Endodermal cell (in vitro differentiated cells): Measurements from ENCODE around the gene TP53RK. TPM values are rescaled to one million over a fixed set of nuclear protein-coding genes. Genes with fewer than 3 reads are reported as not detected.

ENCODE experiments used
- DNase-seq: peaks from one replicate; pipeline ENCODE4 v3.0.0-alpha.2; 2017
- H3K27ac ChIP-seq: 2 replicates; pipeline ENCODE4 v1.5.1; 2013; ENCODE audit warnings: mild to moderate bottlenecking, low read depth, low read length, moderate library complexity
- H3K27me3 ChIP-seq: 2 replicates; pipeline ENCODE4 v1.6.1; 2013; ENCODE audit warnings: mild to moderate bottlenecking, low read length, moderate library complexity; ENCODE audit not compliant: insufficient read depth, control insufficient read depth, poor library complexity, severe bottlenecking
- H3K36me3 ChIP-seq: 2 replicates; pipeline ENCODE4 v1.7.0; 2013; ENCODE audit warnings: mild to moderate bottlenecking, low read length, moderate library complexity; ENCODE audit not compliant: control insufficient read depth, insufficient read depth
- H3K4me1 ChIP-seq: one replicate; pipeline ENCODE4 v1.7.0; 2013; ENCODE audit warnings: low read length; ENCODE audit not compliant: control insufficient read depth, insufficient read depth
- H3K4me3 ChIP-seq: 2 replicates; pipeline ENCODE4 v1.5.1; 2013; ENCODE audit warnings: mild to moderate bottlenecking, low read length, moderate library complexity
- H3K9ac ChIP-seq: 2 replicates; pipeline ENCODE4 v1.6.1; 2013; ENCODE audit warnings: mild to moderate bottlenecking, low read length, moderate library complexity; ENCODE audit not compliant: poor library complexity, severe bottlenecking; ENCODE audit errors: extremely low read depth
- H3K9me3 ChIP-seq: 2 replicates; pipeline ENCODE4 v1.6.1; 2013; ENCODE audit warnings: mild to moderate bottlenecking, low read length, moderate library complexity; ENCODE audit not compliant: control insufficient read depth
- H3K27ac Mint-ChIP-seq: 2 replicates; pipeline ENCODE4 v1.8.0; 2020; ENCODE audit warnings: mixed read lengths
- H3K27me3 Mint-ChIP-seq: 2 replicates; pipeline ENCODE4 v1.8.0; 2021; ENCODE audit warnings: mild to moderate bottlenecking, mixed read lengths; ENCODE audit not compliant: insufficient read depth
- H3K36me3 Mint-ChIP-seq: 2 replicates; pipeline ENCODE4 v1.8.0; 2020; ENCODE audit warnings: low read depth, mixed read lengths
- H3K4me1 Mint-ChIP-seq: 2 replicates; pipeline ENCODE4 v1.8.0; 2020; ENCODE audit warnings: mixed read lengths
- H3K4me3 Mint-ChIP-seq: 2 replicates; pipeline ENCODE4 v1.8.0; 2020; ENCODE audit warnings: mild to moderate bottlenecking, moderate library complexity, mixed read lengths
- H3K9me3 Mint-ChIP-seq: 2 replicates; pipeline ENCODE4 v1.8.0; 2020; ENCODE audit warnings: mild to moderate bottlenecking, mixed read lengths
- WGBS, 2 experiments: methylation state at CpG; one replicate each; pipeline versions ENCODE4 v1.1.5 to v1.1.7; 2013; ENCODE audit warnings: missing lambda C conversion rate in 2 of 2, mixed read lengths in 1 of 2; ENCODE audit not compliant: insufficient coverage in 1 of 2, insufficient read length in 1 of 2; 5-methylcytosine and 5-hydroxymethylcytosine counted together
- total RNA-seq, 2 donors: library from RNA; stranded (reverse); fragmentation: NEBNext Ultra II Directional in 1 of 2; extraction: Animal tissue kit (Norgen Biotek cat#: 25700) in 1 of 2; gene quantifications; 2 replicates in 1 of 2; 3 replicates in 1 of 2; pipeline ENCODE4 v1.2.1, GENCODE V29; 2021
- TF ChIP-seq, protein P1 (sequence below): fragments of 200-600 bp; sonication (generic); conservative IDR thresholded peaks from 2 replicates; pipeline ENCODE4 v1.5.0; 2021; ENCODE audit warnings: antibody characterized with exemption, mild to moderate bottlenecking

TP53RK gene
- total RNA-seq, 2 donors from 2014 or later: 9.4 to 9.9 TPM

DNA sequence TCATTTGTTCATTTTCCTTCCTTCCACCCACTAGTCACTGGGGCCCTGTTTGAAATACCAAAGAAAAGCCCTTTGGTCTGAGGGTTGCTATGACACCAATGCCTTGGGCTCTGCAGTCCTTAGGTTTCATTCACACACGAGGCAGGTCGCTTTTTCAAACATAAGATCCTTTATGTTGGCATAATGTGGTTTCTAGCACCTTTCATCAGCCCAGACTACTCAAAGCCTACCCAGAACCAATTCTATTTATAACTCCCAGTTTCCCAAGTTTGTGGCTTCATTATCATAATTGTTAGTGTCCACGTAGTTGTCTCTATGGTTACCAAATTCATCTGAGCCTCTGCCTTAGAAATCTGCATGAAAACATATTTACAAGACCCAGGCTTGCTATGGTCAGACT, 6.6 kb upstream of the TP53RK start:
- Mint-ChIP-seq H3K4me3 (no peak overlapping the region), H3K9me3 (peaks cover 4% of the 10 kb centered on the region), H3K36me3 (no peaks in the 10 kb centered on the region), H3K27ac (no peak overlapping the region), H3K27me3 (peaks cover 3% of the 10 kb centered on the region), H3K4me1 (peaks cover 2% of the 10 kb centered on the region)
- no peak overlapping the region for H3K9ac ChIP-seq
- no peak overlapping the region for H3K4me3 ChIP-seq
- 70 to 84% methylated on average over 3 of the region's 3 CpGs for WGBS, 2 experiments
- H3K9me3 ChIP-seq: no peaks in the 10 kb centered on the region
- H3K27me3 ChIP-seq: no peaks in the 10 kb centered on the region
- no peaks in the 10 kb centered on the region for H3K36me3 ChIP-seq
- H3K27ac ChIP-seq: peak overlapping the region; percentile 98
- no peak for DNase-seq
- TF ChIP-seq, protein P1, sequence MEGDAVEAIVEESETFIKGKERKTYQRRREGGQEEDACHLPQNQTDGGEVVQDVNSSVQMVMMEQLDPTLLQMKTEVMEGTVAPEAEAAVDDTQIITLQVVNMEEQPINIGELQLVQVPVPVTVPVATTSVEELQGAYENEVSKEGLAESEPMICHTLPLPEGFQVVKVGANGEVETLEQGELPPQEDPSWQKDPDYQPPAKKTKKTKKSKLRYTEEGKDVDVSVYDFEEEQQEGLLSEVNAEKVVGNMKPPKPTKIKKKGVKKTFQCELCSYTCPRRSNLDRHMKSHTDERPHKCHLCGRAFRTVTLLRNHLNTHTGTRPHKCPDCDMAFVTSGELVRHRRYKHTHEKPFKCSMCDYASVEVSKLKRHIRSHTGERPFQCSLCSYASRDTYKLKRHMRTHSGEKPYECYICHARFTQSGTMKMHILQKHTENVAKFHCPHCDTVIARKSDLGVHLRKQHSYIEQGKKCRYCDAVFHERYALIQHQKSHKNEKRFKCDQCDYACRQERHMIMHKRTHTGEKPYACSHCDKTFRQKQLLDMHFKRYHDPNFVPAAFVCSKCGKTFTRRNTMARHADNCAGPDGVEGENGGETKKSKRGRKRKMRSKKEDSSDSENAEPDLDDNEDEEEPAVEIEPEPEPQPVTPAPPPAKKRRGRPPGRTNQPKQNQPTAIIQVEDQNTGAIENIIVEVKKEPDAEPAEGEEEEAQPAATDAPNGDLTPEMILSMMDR: no peak
- no peaks in the 10 kb centered on the region for H3K4me1 ChIP-seq

DNA sequence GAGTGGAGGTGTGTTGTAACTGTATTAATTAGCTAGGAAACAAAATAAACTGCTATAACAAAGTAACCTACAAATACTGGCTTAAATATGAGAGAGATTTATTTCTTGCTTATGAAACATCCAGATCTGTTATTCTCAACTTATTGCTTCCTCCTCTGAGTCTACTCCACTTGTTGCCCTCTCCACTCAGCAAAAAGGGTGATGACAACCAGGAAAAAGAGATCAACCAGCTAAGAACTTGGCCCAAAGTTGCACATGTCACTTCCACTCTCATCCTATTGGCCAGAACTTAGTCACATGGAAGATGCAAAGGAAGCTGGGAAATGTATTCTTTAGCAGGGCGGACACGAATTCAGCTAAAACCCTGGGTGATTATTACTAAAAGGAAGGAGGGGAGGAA, 5.2 kb upstream of the TP53RK start:
- H3K9me3 ChIP-seq: no peaks in the 10 kb centered on the region
- H3K27ac ChIP-seq: no peak overlapping the region
- H3K9me3 Mint-ChIP-seq: peaks cover under 1% of the 10 kb centered on the region
- DNase-seq: no peak
- H3K27me3 ChIP-seq: no peaks in the 10 kb centered on the region
- TF ChIP-seq, protein P1: no peak
- no peak overlapping the region for H3K9ac ChIP-seq
- H3K36me3 ChIP-seq: no peaks in the 10 kb centered on the region
- no peak overlapping the region for H3K4me3 Mint-ChIP-seq
- 58 to 78% methylated on average over 2 of the region's 2 CpGs for WGBS, 2 experiments
- no peak overlapping the region for H3K27ac Mint-ChIP-seq
- H3K4me3 ChIP-seq: no peak overlapping the region
- H3K36me3 Mint-ChIP-seq: no peaks in the 10 kb centered on the region
- H3K27me3 Mint-ChIP-seq: peaks cover 3% of the 10 kb centered on the region
- no peaks in the 10 kb centered on the region for H3K4me1 ChIP-seq
- H3K4me1 Mint-ChIP-seq: peaks cover 4% of the 10 kb centered on the region

DNA sequence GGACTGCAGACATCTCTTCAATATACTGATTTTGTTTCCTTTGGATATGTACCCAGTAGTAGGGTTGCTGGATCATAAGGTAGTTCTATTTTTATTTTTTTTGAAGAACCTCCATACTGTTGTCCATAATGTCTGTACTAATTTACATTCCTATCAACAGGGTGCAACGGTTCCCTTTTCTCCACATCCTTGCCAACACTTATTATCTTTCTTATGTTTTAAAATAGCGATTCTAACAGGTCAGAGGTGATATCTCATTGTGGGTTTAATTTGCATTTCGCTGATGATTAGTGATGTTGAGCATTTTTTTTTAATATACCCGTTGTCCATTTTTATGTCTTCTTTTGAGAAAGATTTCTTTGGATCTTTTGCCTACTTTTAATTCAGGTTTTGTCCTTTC, 2.0 kb upstream of the TP53RK start:
- Histone ChIP-seq H3K27me3 (no peaks in the 10 kb centered on the region), H3K4me3 (no peak overlapping the region), H3K9ac (no peak overlapping the region), H3K9me3 (no peaks in the 10 kb centered on the region), H3K27ac (no peak overlapping the region), H3K4me1 (no peaks in the 10 kb centered on the region), H3K36me3 (peaks cover 11% of the 10 kb centered on the region)
- peaks cover 8% of the 10 kb centered on the region for H3K36me3 Mint-ChIP-seq
- 86 to 100% methylated on average over 1 to 4 of the region's 4 CpGs for WGBS, 2 experiments
- H3K9me3 Mint-ChIP-seq: no peaks in the 10 kb centered on the region
- no peak overlapping the region for H3K4me3 Mint-ChIP-seq
- H3K27me3 Mint-ChIP-seq: no peaks in the 10 kb centered on the region
- TF ChIP-seq, protein P1: no peak
- H3K4me1 Mint-ChIP-seq: peaks cover 10% of the 10 kb centered on the region
- no peak for DNase-seq
- H3K27ac Mint-ChIP-seq: no peak overlapping the region
